ENCODE data around the gene D2HGDH. TPM values are rescaled to one million over a fixed set of nuclear protein-coding genes. Genes with fewer than 3 reads are reported as not detected.
A peak's percentile ranks its signal among the peaks of the same experiment; 100 is the strongest.

D2HGDH gene
- total and polyA plus RNA-seq, 2 of the 8 experiments (the other 6 are each of a cell fraction or from before 2014, with no cell fraction given), result 3.4 to 8.1 TPM

- H3K9ac ChIP-seq (replicated peaks in 1 of 4; ENCODE audit: extremely low read depth in 1 of 4, low read depth in 3 of 4, low read length in 3 of 4), result no peak overlapping the region
- H3K79me1 ChIP-seq (ENCODE audit: low read depth, low read length), result no peaks in the 10 kb centered on the region
- no peaks in the 10 kb centered on the region for H3K79me2 ChIP-seq (ENCODE audit: control insufficient read depth in 1 of 2, insufficient read depth in 2 of 2, low read length in 2 of 2)
- H2BK5ac ChIP-seq (ENCODE audit: low read depth, low read length), result no peak overlapping the region
- H3K27me3 ChIP-seq (replicated peaks in 1 of 4; ENCODE audit: control insufficient read depth in 3 of 4, extremely low read depth in 1 of 4, insufficient read depth in 3 of 4, low read length in 3 of 4), result no peaks in the 10 kb centered on the region
- H3K18ac ChIP-seq (ENCODE audit: extremely low read depth, low read length), result peak overlapping the region; percentile 38; the same call in 1 of the 2 replicates
- H2AFZ ChIP-seq (ENCODE audit: low read length), result no peak overlapping the region
- no peaks in the 10 kb centered on the region for H3K9me3 ChIP-seq (ENCODE audit: insufficient read depth in 2 of 2, low read depth in 1 of 2, low read length in 1 of 2)
- H2BK15ac ChIP-seq (ENCODE audit: low read length), result no peak overlapping the region
- H3K23me2 ChIP-seq (ENCODE audit: low read depth, low read length), result no peaks in the 10 kb centered on the region
- peak overlapping the region; percentile 1 for H4K91ac ChIP-seq (replicated peaks; ENCODE audit: insufficient read length, low read length)
- H2BK120ac ChIP-seq (replicated peaks; ENCODE audit: low read depth, low read length), result no peak overlapping the region
- POLR2A ChIA-PET (ENCODE audit: partially characterized antibody), result interaction anchor here (1.8 kb wide), 1 partner anchor 69 kb away, joined by 5 read pairs; the partner anchor contains the start of gene ING5
- WGBS, 2 experiments (ENCODE audit: extremely low coverage in 1 of 2, insufficient coverage in 1 of 2, insufficient read length in 1 of 2, insufficient replicate concordance in 2 of 2, low coverage in 1 of 2, low lambda C conversion rate in 2 of 2, missing lambda C conversion rate in 1 of 2), result 75% methylated on average over 26 of the region's 27 CpGs; no CpG with 5 or more reads in 1 of the 2 experiments
- no peaks in the 10 kb centered on the region for H3K36me3 ChIP-seq (ENCODE audit: control insufficient read depth in 2 of 4, insufficient read depth in 4 of 4, low read length in 3 of 4)
- peak overlapping the region; percentile 63; the same call in 1 of the 2 replicates for H4K8ac ChIP-seq (ENCODE audit: extremely low read depth, insufficient read depth, low read length)
- no peak overlapping the region for H3K56ac ChIP-seq (replicated peaks; ENCODE audit: insufficient read length, low read depth, low read length)
- peak in 1 of 2 experiments; percentile 47 for DNase-seq (ENCODE audit: low read depth in 1 of 2, low spot score in 2 of 2)
- FAIRE-seq, result no peak
- H3K4me1 ChIP-seq (replicated peaks in 1 of 4; ENCODE audit: control insufficient read depth in 3 of 4, insufficient read depth in 4 of 4, low read length in 3 of 4), result peaks cover 0 to 10% (median 5%) of the 10 kb centered on the region in 4 experiments; a peak in 5 of 7 replicates
- H4K20me1 ChIP-seq (replicated peaks in 1 of 2; ENCODE audit: control insufficient read depth in 1 of 2, insufficient read depth in 2 of 2, low read length in 2 of 2), result peaks cover 0 to 2% of the 10 kb centered on the region in 2 experiments
- H2BK20ac ChIP-seq (ENCODE audit: low read length), result peak overlapping the region; percentile 48; the same call in 1 of the 2 replicates
- H3K23ac ChIP-seq (ENCODE audit: insufficient read length), result no peak overlapping the region
- 0 out of 2 replicates have a peak overlapping the region, but pooled peaks have one; percentile 9 for H2BK12ac ChIP-seq (ENCODE audit: low read depth, low read length)
- CTCF ChIA-PET (ENCODE audit: partially characterized antibody), result interaction anchor here (1.2 kb wide), 1 partner anchor 84 kb away, joined by 3 read pairs; no protein-coding TSS in a partner anchor
- no peak overlapping the region; a peak in 1 of 4 replicates for H3K4me2 ChIP-seq (ENCODE audit: insufficient read depth in 1 of 2, low read depth in 2 of 2, low read length in 2 of 2)
- H3K4me3 ChIP-seq (ENCODE audit: extremely low read depth in 1 of 4, insufficient read depth in 2 of 4, low read depth in 3 of 4, low read length in 4 of 4), result no peak overlapping the region
- no peak overlapping the region for H3K14ac ChIP-seq (ENCODE audit: insufficient read length)
- no peak overlapping the region for H2AK5ac ChIP-seq (ENCODE audit: low read depth, low read length)
- no peak overlapping the region for H4K5ac ChIP-seq (ENCODE audit: insufficient read length, low read depth, low read length)
- no peak overlapping the region for H3K27ac ChIP-seq (ENCODE audit: low read depth, low read length)
- no peak overlapping the region for H3K4ac ChIP-seq (replicated peaks; ENCODE audit: insufficient read length, low read depth, low read length)
- TF ChIP-seq RFX5 (IDR thresholded peaks at IDR 0.05; ENCODE audit: borderline replicate concordance, low read depth, low read length) (no peak), GABPA (IDR thresholded peaks at IDR 0.05; ENCODE audit: borderline replicate concordance, insufficient read depth, low read length) (no peak), HDAC2 (IDR thresholded peaks at IDR 0.05; ENCODE audit: borderline replicate concordance in 1 of 2, low read depth in 2 of 2, low read length in 2 of 2) (no peak), ATF3 (IDR thresholded peaks at IDR 0.05; ENCODE audit: insufficient read depth, low read depth, low read length) (no peak), SUZ12 (IDR thresholded peaks at IDR 0.05; ENCODE audit: low read length) (no peak), HDAC6 (IDR thresholded peaks at IDR 0.05; ENCODE audit: low read depth, low read length) (no peak), NRF1 (IDR thresholded peaks at IDR 0.05; ENCODE audit: low read depth, low read length) (no peak), TEAD4 (IDR thresholded peaks at IDR 0.05; ENCODE audit: low read depth, low read length) (no peak), KDM4A (IDR thresholded peaks at IDR 0.05; ENCODE audit: low read depth, low read length, severe bottlenecking) (no peak), MAFK (IDR thresholded peaks at IDR 0.05; ENCODE audit: low read depth, low read length) (no peak), CBX8 (IDR thresholded peaks at IDR 0.05; ENCODE audit: borderline replicate concordance, low read depth, low read length) (no peak)
Measured at GRCh38 chr2:241770185-241770935, 35.9 kb downstream of the D2HGDH start.
